ENCODE data around the gene RAB8B. TPM values are rescaled to one million over a fixed set of nuclear protein-coding genes. Genes with fewer than 3 reads are reported as not detected.

RAB8B gene
- total RNA-seq, 1 experiment from 2014 or later = 17.6 TPM

GRCh38 chr15:63196842-63197241, 7.4 kb downstream of the RAB8B start:
- in situ Hi-C loops (cut with HindIII; ENCODE audit: low pct_unique_long_range_greater_than_20kb, low sequenced_read_pairs) (no loop called here), intact Hi-C loops (cut with micrococcal nuclease; ENCODE audit: unreplicated experiment) (no loop called here)
- no TSS peak for BruUV-seq (replicated peaks)
- ATAC-seq (no peak), DNase-seq (ENCODE audit: low read depth, low spot score) (no peak)
- no peak overlapping the region for H3K27ac ChIP-seq (ENCODE audit: low read length)
- TF ChIP-seq TCF7L2 (IDR thresholded peaks at IDR 0.05; ENCODE audit: low read depth, low read length) (no peak), POLR2AphosphoS5 (IDR thresholded peaks at IDR 0.05; ENCODE audit: low read depth, low read length) (no peak), REST (IDR thresholded peaks at IDR 0.05; ENCODE audit: insufficient read depth in 1 of 2, low read depth in 2 of 2, low read length in 1 of 2) (no peak), SIN3A (IDR thresholded peaks at IDR 0.05; ENCODE audit: borderline replicate concordance, insufficient read depth, low read depth, low read length) (no peak), CTCF (IDR thresholded peaks at IDR 0.05) (no peak)
- ChIA-PET POLR2A (interaction anchor here (0.5 kb wide), 1 partner anchor 10 kb away, joined by 3 read pairs; no protein-coding TSS in a partner anchor), CTCF (no interaction called here)
- no peak overlapping the region for H3K4me3 ChIP-seq (ENCODE audit: low read depth in 2 of 2, low read length in 2 of 2)
- H3K4me1 ChIP-seq (ENCODE audit: control insufficient read depth, insufficient read depth, low read length) = peaks cover 15% of the 10 kb centered on the region; the same call in 1 of the 2 replicates
- H3K27me3 ChIP-seq (ENCODE audit: control insufficient read depth, insufficient read depth, low read length) = no peaks in the 10 kb centered on the region
- no peaks in the 10 kb centered on the region for H3K9me3 ChIP-seq (ENCODE audit: control insufficient read depth, insufficient read depth, low read depth, low read length)
- no peaks in the 10 kb centered on the region for H3K36me3 ChIP-seq (ENCODE audit: control insufficient read depth, insufficient read depth, low read length)

DNA sequence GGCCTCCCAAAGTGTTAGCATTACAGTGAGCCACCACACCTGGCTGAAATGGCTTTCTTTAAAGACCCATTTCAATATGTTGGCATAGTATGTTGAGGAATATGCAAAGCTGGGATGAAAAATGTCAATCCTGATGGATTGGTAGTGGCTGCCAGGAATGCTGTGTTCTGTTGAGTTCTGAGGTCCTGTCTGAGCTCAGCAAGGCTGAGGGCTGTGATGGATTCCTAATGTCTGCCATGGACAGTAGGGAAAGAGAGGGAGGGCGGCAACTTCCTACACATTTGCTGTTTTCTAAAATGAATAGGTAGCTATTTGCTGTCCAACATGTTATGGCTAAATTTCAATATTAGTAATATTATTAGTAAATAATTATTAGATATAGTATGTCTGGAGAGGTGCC, 8.2 kb downstream of the RAB8B start:
- CTCF ChIA-PET = no interaction called here
- TF ChIP-seq REST (IDR thresholded peaks at IDR 0.05; ENCODE audit: insufficient read depth in 1 of 2, low read depth in 2 of 2, low read length in 1 of 2) (no peak), POLR2AphosphoS5 (IDR thresholded peaks at IDR 0.05; ENCODE audit: low read depth, low read length) (no peak), SIN3A (IDR thresholded peaks at IDR 0.05; ENCODE audit: borderline replicate concordance, insufficient read depth, low read depth, low read length) (no peak), CTCF (IDR thresholded peaks at IDR 0.05) (no peak), TCF7L2 (IDR thresholded peaks at IDR 0.05; ENCODE audit: low read depth, low read length) (no peak)
- H3K4me1 ChIP-seq (ENCODE audit: control insufficient read depth, insufficient read depth, low read length) = peaks cover 10% of the 10 kb centered on the region; the same call in 1 of the 2 replicates
- DNase-seq (ENCODE audit: low read depth, low spot score) (no peak), ATAC-seq (no peak)
- no peaks in the 10 kb centered on the region for H3K27me3 ChIP-seq (ENCODE audit: control insufficient read depth, insufficient read depth, low read length)
- no peaks in the 10 kb centered on the region for H3K9me3 ChIP-seq (ENCODE audit: control insufficient read depth, insufficient read depth, low read depth, low read length)
- POLR2A ChIA-PET = no interaction called here
- no TSS peak for BruUV-seq (replicated peaks)
- intact Hi-C loops (cut with micrococcal nuclease; ENCODE audit: unreplicated experiment) (no loop called here), in situ Hi-C loops (cut with HindIII; ENCODE audit: low pct_unique_long_range_greater_than_20kb, low sequenced_read_pairs) (no loop called here)
- no peaks in the 10 kb centered on the region for H3K36me3 ChIP-seq (ENCODE audit: control insufficient read depth, insufficient read depth, low read length)
- no peak overlapping the region for H3K4me3 ChIP-seq (ENCODE audit: low read depth in 2 of 2, low read length in 2 of 2)
- H3K27ac ChIP-seq (ENCODE audit: low read length) = no peak overlapping the region
